HepG2 (cell line): ENCODE measurements around the gene ADAM15. TPM values are rescaled to one million over a fixed set of nuclear protein-coding genes. Genes with fewer than 3 reads are reported as not detected.
A peak's percentile ranks its signal among the peaks of the same experiment; 100 is the strongest.

Source experiments
- MATR3 ChIP-seq: sonication (generic); formaldehyde crosslinking; IDR thresholded peaks from 2 replicates; pipeline ENCODE4 v1.4.0; 2020; ENCODE audit warnings: missing genetic modification reagents
- MTA3 ChIP-seq: sonication (generic); formaldehyde crosslinking; IDR thresholded peaks from 2 replicates; pipeline ENCODE4 v1.4.0; 2020; ENCODE audit warnings: missing genetic modification reagents
- NCOA2 ChIP-seq: sonication (generic); formaldehyde crosslinking; IDR thresholded peaks from 2 replicates; pipeline ENCODE4 v1.8.0; 2022; ENCODE audit warnings: inconsistent platforms
- SALL1 ChIP-seq: sonication (generic); formaldehyde crosslinking; IDR thresholded peaks from 2 replicates; pipeline ENCODE4 v1.8.0; 2022; ENCODE audit warnings: mild to moderate bottlenecking, missing genetic modification reagents
- SOX13 ChIP-seq, 3 experiments: fragments of 450-650 bp in 1 of 3; sonication (generic) in 1 of 3; formaldehyde crosslinking in 1 of 3; IDR thresholded peaks in 2 of 3; conservative IDR thresholded peaks in 1 of 3; 2 replicates each; pipeline versions ENCODE4 v1.5.0 to v1.6.1; 2016 to 2020; ENCODE audit warnings: antibody characterized with exemption in 1 of 3, mild to moderate bottlenecking in 1 of 3, missing compliant biosample characterization in 1 of 3, missing genetic modification reagents in 1 of 3, moderate library complexity in 1 of 3
- SP1 ChIP-seq, 2 experiments: fragments of 450-650 bp in 1 of 2; sonication (generic) in 1 of 2; formaldehyde crosslinking in 1 of 2; IDR thresholded peaks; 2 replicates each; pipeline versions ENCODE4 v1.4.0 to v1.6.1; 2016 to 2020; ENCODE audit warnings: missing genetic modification reagents in 1 of 2
- U2AF1 ChIP-seq: fragments of 200-400 bp; formaldehyde crosslinking; optimal IDR thresholded peaks from 2 replicates; pipeline ENCODE3; 2017; ENCODE audit warnings: mild to moderate bottlenecking, low read depth, low read length
- ZBTB7B ChIP-seq: sonication (generic); formaldehyde crosslinking; IDR thresholded peaks from 2 replicates; pipeline ENCODE4 v1.4.0; 2020; ENCODE audit warnings: missing genetic modification reagents
- ZNF124 ChIP-seq: sonication (generic); formaldehyde crosslinking; IDR thresholded peaks from 2 replicates; pipeline ENCODE4 v1.4.0; 2020; ENCODE audit warnings: missing genetic modification reagents
- ZNF17 ChIP-seq: sonication (generic); formaldehyde crosslinking; IDR thresholded peaks from 2 replicates; pipeline ENCODE4 v1.5.0; 2020; ENCODE audit warnings: mild to moderate bottlenecking, missing genetic modification reagents
- ZNF224 ChIP-seq: sonication (generic); formaldehyde crosslinking; IDR thresholded peaks from 2 replicates; pipeline ENCODE4 v1.5.0; 2020; ENCODE audit warnings: mild to moderate bottlenecking, missing genetic modification reagents
- ZNF670 ChIP-seq: sonication (generic); formaldehyde crosslinking; IDR thresholded peaks from 2 replicates; pipeline ENCODE4 v1.8.0; 2022; ENCODE audit warnings: mild to moderate bottlenecking, missing genetic modification reagents, borderline replicate concordance
- ZNF746 ChIP-seq: sonication (generic); formaldehyde crosslinking; IDR thresholded peaks from 2 replicates; pipeline ENCODE4 v1.8.0; 2022; ENCODE audit warnings: mild to moderate bottlenecking, missing genetic modification reagents
- polyA plus RNA-seq, 8 experiments: library from polyadenylated mRNA; depleted of rRNA in 3 of 8; stranded (reverse) in 7 of 8; unstranded in 1 of 8; fragments of >200 nt; fragmentation: Illumina TruSeq in 4 of 8; extraction: Trizol in 4 of 8; gene quantifications; 2 replicates each; pipeline versions ENCODE4 v1.2.1 to v1.2.3, GENCODE V29; 2011 to 2016; ENCODE audit warnings: low read depth in 4 of 8, missing spikeins in 1 of 8, mixed read lengths in 1 of 8; ENCODE audit not compliant: insufficient read depth in 1 of 8
- total RNA-seq, 5 experiments: library from RNA; depleted of rRNA; stranded (reverse); fragments of >200 nt; fragmentation: Illumina TruSeq; extraction: Trizol; gene quantifications; 2 replicates each; pipeline ENCODE4 v1.2.3, GENCODE V29; 2016; ENCODE audit warnings: low read depth in 1 of 5
- TF ChIP-seq, protein P1 (sequence below): sonication (generic); formaldehyde crosslinking; IDR thresholded peaks from 2 replicates; pipeline ENCODE4; 2020; ENCODE audit warnings: missing genetic modification reagents, mild to moderate bottlenecking, borderline replicate concordance
- TF ChIP-seq, protein P2 (sequence below): sonication (generic); formaldehyde crosslinking; IDR thresholded peaks from 2 replicates; pipeline ENCODE4 v1.5.0; 2020; ENCODE audit warnings: mild to moderate bottlenecking, missing genetic modification reagents, borderline replicate concordance
- TF ChIP-seq, protein P3 (sequence below): IDR thresholded peaks from 2 replicates; pipeline ENCODE4 v1.6.1; 2018; ENCODE audit warnings: missing genetic modification reagents, mild to moderate bottlenecking, missing compliant biosample characterization
- TF ChIP-seq, protein P4 (sequence below), 2 experiments: IDR thresholded peaks; 2 replicates each; pipeline ENCODE4 v1.6.1; 2011 to 2012; ENCODE audit warnings: low read length in 2 of 2, borderline replicate concordance in 1 of 2, low read depth in 1 of 2, mild to moderate bottlenecking in 1 of 2, moderate library complexity in 1 of 2

ADAM15 gene
- total and polyA plus RNA-seq, 2 of the 13 experiments (the other 11 are each of a cell fraction or from before 2014, with no cell fraction given): 17.9 to 25.6 TPM

DNA sequence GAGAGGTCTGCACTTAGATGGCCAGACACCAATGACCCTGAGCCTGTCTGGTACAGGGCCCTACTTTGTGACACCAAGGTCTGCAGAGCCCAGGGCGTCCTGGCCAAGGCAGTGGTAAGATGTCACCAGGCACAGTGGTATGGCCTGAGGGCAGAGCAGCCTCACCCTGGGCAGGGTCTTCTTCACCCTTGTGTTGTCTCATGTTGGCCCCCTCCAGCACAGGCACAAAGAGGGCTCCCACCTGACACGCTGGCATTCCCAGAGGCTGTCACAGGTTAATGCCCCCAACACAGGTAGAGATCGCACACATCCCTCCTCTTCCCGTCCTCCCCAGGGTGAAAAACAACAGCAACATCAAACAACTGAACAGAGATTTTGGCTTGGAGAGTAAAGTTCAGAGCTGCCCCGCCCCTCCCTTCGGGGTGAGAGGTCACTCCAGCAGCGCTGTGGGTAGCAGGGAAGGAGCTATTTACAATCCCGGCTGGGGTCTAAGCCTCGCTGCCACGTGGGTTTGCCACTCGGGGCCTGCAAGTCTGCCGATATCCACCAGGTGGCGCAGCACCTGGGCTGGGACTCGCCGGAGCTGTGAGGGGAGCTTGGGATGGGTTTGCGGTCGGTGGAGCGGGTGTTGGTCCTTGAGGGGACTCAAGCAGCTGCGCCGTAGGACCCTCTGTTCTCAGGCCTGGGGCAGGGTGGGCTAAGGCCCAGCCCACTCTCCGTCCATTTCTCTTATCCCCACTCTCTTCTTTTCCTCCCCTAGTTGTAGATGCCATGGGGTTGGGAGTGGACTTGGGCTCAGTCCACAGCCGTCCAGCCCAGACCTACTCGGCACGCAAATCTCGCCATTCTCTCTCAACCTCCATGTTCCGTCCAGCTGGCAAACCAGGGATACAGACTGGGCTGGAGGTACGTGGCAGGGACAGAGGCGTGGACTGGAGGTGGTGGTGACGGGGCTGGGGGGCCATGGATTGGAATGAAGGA lies 40.2 kb downstream of the ADAM15 start (continued):
- peak; percentile 95 for TF ChIP-seq SALL1 (CRISPR knock-in tag)
- peak; percentile 53; the same call in 1 of the 2 replicates for TF ChIP-seq ZNF124
- TF ChIP-seq, protein P1, sequence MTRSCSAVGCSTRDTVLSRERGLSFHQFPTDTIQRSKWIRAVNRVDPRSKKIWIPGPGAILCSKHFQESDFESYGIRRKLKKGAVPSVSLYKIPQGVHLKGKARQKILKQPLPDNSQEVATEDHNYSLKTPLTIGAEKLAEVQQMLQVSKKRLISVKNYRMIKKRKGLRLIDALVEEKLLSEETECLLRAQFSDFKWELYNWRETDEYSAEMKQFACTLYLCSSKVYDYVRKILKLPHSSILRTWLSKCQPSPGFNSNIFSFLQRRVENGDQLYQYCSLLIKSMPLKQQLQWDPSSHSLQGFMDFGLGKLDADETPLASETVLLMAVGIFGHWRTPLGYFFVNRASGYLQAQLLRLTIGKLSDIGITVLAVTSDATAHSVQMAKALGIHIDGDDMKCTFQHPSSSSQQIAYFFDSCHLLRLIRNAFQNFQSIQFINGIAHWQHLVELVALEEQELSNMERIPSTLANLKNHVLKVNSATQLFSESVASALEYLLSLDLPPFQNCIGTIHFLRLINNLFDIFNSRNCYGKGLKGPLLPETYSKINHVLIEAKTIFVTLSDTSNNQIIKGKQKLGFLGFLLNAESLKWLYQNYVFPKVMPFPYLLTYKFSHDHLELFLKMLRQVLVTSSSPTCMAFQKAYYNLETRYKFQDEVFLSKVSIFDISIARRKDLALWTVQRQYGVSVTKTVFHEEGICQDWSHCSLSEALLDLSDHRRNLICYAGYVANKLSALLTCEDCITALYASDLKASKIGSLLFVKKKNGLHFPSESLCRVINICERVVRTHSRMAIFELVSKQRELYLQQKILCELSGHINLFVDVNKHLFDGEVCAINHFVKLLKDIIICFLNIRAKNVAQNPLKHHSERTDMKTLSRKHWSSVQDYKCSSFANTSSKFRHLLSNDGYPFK (CRISPR knock-in tag): peak; percentile 71; the same call in 1 of the 2 replicates
- TF ChIP-seq ZNF224 (CRISPR knock-in tag): no peak
- no peak for TF ChIP-seq MTA3
- peak; percentile 79; the same call in 1 of the 2 replicates for TF ChIP-seq ZBTB7B
- 0 out of 2 replicates have a peak, but pooled peaks have one; percentile 50 for TF ChIP-seq ZNF670 (CRISPR knock-in tag)
- TF ChIP-seq, protein P2, sequence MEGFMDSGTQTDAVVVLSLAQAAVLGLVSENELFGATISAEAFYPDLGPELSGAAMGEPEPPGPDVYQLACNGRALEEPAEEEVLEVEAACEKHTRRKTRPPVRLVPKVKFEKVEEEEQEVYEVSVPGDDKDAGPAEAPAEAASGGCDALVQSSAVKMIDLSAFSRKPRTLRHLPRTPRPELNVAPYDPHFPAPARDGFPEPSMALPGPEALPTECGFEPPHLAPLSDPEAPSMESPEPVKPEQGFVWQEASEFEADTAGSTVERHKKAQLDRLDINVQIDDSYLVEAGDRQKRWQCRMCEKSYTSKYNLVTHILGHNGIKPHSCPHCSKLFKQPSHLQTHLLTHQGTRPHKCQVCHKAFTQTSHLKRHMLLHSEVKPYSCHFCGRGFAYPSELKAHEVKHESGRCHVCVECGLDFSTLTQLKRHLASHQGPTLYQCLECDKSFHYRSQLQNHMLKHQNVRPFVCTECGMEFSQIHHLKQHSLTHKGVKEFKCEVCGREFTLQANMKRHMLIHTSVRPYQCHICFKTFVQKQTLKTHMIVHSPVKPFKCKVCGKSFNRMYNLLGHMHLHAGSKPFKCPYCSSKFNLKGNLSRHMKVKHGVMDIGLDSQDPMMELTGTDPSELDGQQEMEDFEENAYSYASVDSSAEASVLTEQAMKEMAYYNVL: peak; percentile 69; the same call in 1 of the 2 replicates
- no peak for TF ChIP-seq ZNF17 (CRISPR knock-in tag)
- no peak for TF ChIP-seq SP1 (IDR thresholded peaks at IDR 0.05)
- peak; percentile 46; the same call in 1 of the 2 replicates for TF ChIP-seq SP1 (CRISPR knock-in tag; IDR thresholded peaks at IDR 0.05)
- no peak for TF ChIP-seq U2AF1
- TF ChIP-seq SOX13 (IDR thresholded peaks at IDR 0.05): 0 out of 2 replicates have a peak, but pooled peaks have one; percentile 10
- peak in 1 of 2 experiments; percentile 62; a peak in 1 of 4 replicates for TF ChIP-seq SOX13 (CRISPR knock-in tag; conservative IDR thresholded peaks at IDR 0.05 in 1 of 2, IDR thresholded peaks at IDR 0.05 in 1 of 2)
- TF ChIP-seq, protein P3, sequence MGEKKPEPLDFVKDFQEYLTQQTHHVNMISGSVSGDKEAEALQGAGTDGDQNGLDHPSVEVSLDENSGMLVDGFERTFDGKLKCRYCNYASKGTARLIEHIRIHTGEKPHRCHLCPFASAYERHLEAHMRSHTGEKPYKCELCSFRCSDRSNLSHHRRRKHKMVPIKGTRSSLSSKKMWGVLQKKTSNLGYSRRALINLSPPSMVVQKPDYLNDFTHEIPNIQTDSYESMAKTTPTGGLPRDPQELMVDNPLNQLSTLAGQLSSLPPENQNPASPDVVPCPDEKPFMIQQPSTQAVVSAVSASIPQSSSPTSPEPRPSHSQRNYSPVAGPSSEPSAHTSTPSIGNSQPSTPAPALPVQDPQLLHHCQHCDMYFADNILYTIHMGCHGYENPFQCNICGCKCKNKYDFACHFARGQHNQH (CRISPR knock-in tag): peak; percentile 83
- TF ChIP-seq, protein P4, sequence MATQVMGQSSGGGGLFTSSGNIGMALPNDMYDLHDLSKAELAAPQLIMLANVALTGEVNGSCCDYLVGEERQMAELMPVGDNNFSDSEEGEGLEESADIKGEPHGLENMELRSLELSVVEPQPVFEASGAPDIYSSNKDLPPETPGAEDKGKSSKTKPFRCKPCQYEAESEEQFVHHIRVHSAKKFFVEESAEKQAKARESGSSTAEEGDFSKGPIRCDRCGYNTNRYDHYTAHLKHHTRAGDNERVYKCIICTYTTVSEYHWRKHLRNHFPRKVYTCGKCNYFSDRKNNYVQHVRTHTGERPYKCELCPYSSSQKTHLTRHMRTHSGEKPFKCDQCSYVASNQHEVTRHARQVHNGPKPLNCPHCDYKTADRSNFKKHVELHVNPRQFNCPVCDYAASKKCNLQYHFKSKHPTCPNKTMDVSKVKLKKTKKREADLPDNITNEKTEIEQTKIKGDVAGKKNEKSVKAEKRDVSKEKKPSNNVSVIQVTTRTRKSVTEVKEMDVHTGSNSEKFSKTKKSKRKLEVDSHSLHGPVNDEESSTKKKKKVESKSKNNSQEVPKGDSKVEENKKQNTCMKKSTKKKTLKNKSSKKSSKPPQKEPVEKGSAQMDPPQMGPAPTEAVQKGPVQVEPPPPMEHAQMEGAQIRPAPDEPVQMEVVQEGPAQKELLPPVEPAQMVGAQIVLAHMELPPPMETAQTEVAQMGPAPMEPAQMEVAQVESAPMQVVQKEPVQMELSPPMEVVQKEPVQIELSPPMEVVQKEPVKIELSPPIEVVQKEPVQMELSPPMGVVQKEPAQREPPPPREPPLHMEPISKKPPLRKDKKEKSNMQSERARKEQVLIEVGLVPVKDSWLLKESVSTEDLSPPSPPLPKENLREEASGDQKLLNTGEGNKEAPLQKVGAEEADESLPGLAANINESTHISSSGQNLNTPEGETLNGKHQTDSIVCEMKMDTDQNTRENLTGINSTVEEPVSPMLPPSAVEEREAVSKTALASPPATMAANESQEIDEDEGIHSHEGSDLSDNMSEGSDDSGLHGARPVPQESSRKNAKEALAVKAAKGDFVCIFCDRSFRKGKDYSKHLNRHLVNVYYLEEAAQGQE (IDR thresholded peaks at IDR 0.05; ENCODE audit: borderline replicate concordance in 1 of 2, low read depth in 1 of 2, low read length in 2 of 2): no peak
- peak; percentile 73 for TF ChIP-seq NCOA2 (CRISPR knock-in tag)
- peak; percentile 91 for TF ChIP-seq ZNF746
- TF ChIP-seq MATR3 (CRISPR knock-in tag): no peak
